ENCODE data around the gene MED12L. TPM values are rescaled to one million over a fixed set of nuclear protein-coding genes. Genes with fewer than 3 reads are reported as not detected.

MED12L gene
- total and polyA plus RNA-seq, 8 donors, result 0.08 to 0.88 (median 0.45) TPM

DNA sequence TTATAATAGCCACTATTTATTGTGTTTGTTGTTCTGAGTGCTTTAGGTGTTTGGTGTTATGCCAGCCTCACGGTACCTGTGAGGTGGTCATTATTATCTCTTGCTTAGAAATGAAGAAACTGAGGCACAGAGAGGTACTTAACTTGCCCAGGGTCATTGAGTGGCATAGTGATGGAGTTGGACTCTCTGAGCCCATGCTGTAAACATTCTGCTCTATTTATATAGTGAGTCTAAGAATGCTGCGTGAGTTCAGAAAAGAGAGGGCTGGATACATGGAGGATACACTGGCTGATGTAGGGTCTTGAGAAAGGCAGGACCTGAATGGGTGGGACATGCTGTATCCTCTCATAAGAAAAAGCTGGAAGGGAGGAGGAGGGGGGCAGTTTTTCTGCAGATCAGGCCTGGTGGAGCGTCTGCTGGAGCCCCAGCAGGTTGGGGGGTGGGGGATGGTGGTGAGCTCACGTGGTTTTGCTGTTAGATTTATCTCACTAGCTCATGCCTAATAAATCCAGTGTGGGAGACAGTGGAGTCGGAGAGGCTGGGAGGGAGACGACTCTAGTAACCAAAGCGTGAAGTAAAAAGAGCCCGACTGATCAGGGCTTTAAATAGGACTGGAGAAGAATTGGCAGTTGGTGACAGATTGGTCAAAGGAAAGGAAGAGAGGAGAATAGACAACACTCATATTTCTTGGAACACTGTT is 16.0 kb downstream of the MED12L start:
- no peaks in the 10 kb centered on the region for H3K4me1 ChIP-seq
- DNase-seq, result no peak
- intact Hi-C loops (cut with DNase I), result no loop called here
- no peak for FAIRE-seq
- 69 to 79% methylated on average over 8 of the region's 8 CpGs for WGBS, 2 donors
- H3K4me3 ChIP-seq, result no peak overlapping the region
- no peaks in the 10 kb centered on the region for H3K27me3 ChIP-seq
- TF ChIP-seq, protein P1, sequence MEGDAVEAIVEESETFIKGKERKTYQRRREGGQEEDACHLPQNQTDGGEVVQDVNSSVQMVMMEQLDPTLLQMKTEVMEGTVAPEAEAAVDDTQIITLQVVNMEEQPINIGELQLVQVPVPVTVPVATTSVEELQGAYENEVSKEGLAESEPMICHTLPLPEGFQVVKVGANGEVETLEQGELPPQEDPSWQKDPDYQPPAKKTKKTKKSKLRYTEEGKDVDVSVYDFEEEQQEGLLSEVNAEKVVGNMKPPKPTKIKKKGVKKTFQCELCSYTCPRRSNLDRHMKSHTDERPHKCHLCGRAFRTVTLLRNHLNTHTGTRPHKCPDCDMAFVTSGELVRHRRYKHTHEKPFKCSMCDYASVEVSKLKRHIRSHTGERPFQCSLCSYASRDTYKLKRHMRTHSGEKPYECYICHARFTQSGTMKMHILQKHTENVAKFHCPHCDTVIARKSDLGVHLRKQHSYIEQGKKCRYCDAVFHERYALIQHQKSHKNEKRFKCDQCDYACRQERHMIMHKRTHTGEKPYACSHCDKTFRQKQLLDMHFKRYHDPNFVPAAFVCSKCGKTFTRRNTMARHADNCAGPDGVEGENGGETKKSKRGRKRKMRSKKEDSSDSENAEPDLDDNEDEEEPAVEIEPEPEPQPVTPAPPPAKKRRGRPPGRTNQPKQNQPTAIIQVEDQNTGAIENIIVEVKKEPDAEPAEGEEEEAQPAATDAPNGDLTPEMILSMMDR (IDR thresholded peaks at IDR 0.05), result no peak
- no peaks in the 10 kb centered on the region for H3K9me3 ChIP-seq
- no peak overlapping the region for H3K27ac ChIP-seq
- no peak for ATAC-seq
- no peaks in the 10 kb centered on the region for H3K36me3 ChIP-seq

DNA sequence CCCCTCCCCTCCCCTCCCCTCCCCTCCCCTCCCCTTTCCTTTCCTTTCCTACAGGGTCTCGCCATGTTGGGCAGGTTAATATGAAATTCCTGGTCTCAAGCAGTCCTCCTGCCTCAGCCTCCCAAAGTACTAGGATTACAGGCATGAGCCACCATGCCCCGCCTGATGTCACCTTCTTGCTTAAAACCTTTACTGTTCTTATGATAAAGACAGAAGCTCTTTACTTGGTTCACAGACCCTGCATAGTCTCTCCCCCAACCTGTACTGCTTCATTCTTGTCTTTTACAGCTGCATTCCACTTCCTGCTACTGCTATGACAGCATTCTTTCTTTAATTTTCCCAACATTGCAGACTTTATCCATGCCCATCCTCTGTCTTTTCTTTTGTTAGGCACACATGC is 20.8 kb downstream of the MED12L start:
- Histone ChIP-seq H3K4me1 (no peaks in the 10 kb centered on the region), H3K4me3 (no peak overlapping the region), H3K36me3 (no peaks in the 10 kb centered on the region), H3K27me3 (no peaks in the 10 kb centered on the region), H3K27ac (no peak overlapping the region), H3K9me3 (no peaks in the 10 kb centered on the region)
- intact Hi-C loops (cut with DNase I), result no loop called here
- ATAC-seq (no peak), DNase-seq (no peak), FAIRE-seq (no peak)
- 95 to 100% methylated on average over 1 to 2 of the region's 2 CpGs for WGBS, 2 donors
- TF ChIP-seq, protein P1 (IDR thresholded peaks at IDR 0.05), result no peak

DNA sequence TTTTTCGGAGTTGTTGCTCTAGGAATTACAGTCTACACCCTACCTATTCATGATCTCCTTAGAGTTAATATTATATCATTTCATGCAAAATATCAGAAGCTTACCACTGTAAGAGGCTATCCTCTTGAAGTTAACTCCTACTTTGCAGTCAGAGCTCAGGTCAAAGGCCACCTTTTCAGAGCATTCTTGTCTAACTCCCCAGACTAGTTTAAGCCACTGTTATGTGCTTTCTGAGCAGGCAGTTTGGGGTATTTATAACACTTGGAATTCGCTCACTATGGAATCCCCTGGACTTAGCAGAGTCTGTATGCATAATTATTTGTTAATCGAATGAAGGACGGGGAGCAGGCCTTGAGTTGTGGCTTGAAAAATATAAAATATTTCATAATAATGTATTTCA is 21.7 kb downstream of the MED12L start:
- no peak overlapping the region for H3K4me3 ChIP-seq
- H3K27me3 ChIP-seq, result no peaks in the 10 kb centered on the region
- H3K9me3 ChIP-seq, result no peaks in the 10 kb centered on the region
- TF ChIP-seq, protein P1 (IDR thresholded peaks at IDR 0.05), result no peak
- no peak overlapping the region for H3K27ac ChIP-seq
- ATAC-seq (no peak), DNase-seq (no peak), FAIRE-seq (no peak)
- H3K36me3 ChIP-seq, result no peaks in the 10 kb centered on the region
- intact Hi-C loops (cut with DNase I), result no loop called here
- WGBS, 2 donors, result 81 to 84% methylated on average over 4 of the region's 4 CpGs
- no peaks in the 10 kb centered on the region for H3K4me1 ChIP-seq

DNA sequence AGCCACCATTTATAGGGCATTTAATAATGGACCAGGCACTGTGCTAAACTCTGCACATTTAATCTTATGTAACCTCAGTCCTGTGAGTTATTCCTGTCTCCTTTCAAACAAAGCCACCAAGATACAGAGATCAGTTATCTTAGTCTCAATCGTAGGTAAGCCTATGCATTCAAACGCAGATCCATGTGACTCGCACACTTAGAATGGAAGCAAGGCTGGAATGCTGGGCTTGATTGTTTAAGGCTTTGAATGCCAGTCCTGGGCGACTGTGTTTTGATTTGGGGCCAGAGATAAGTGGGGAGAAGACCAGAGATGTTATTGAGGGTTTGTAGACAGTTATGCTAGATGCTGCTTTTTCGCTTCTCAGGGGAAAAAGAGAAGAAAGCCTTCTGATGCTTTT is 22.2 kb downstream of the MED12L start:
- Histone ChIP-seq H3K4me3 (no peak overlapping the region), H3K36me3 (no peaks in the 10 kb centered on the region), H3K27ac (no peak overlapping the region), H3K9me3 (no peaks in the 10 kb centered on the region), H3K27me3 (no peaks in the 10 kb centered on the region), H3K4me1 (no peaks in the 10 kb centered on the region)
- DNase-seq (no peak), ATAC-seq (no peak), FAIRE-seq (no peak)
- intact Hi-C loops (cut with DNase I), result no loop called here
- TF ChIP-seq, protein P1 (IDR thresholded peaks at IDR 0.05), result no peak
- 62 to 64% methylated on average over 5 of the region's 5 CpGs for WGBS, 2 donors

DNA sequence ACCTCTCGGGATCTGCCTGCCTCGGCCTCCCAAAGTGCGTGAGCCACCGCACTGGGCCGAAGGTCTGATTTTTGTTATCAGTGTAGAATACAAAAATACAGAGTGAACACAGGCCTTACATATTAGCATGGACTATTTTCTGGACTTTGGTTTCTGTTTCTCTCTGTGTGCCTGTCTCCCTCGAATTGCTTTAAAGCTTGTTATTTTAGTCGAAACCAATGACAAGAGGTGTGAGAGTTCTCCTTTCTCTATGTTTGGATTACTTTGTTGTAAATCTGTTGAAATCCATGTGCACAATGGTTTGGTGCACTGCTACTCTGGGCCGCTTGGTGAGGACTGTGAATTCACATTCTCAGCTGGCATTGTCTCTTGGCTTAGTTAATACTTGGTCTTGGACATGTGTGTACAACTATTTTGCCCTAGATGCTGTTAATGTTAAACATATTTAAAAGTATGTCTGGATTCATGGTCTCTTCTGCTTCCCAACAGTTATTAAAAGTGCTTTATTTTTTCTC is 23.9 kb downstream of the MED12L start:
- TF ChIP-seq, protein P1 (IDR thresholded peaks at IDR 0.05), result no peak
- Histone ChIP-seq H3K4me1 (no peaks in the 10 kb centered on the region), H3K27ac (no peak overlapping the region), H3K27me3 (no peaks in the 10 kb centered on the region), H3K9me3 (no peaks in the 10 kb centered on the region), H3K4me3 (no peak overlapping the region), H3K36me3 (no peaks in the 10 kb centered on the region)
- ATAC-seq, result no peak
- intact Hi-C loops (cut with DNase I), result no loop called here
- DNase-seq, result no peak
- 82 to 93% methylated on average over 8 of the region's 8 CpGs for WGBS, 2 donors
- no peak for FAIRE-seq
